Astrocyte (in vitro differentiated cells and primary cell): ENCODE data around the gene G3BP1.

ENCODE experiments used
- CTCF ChIP-seq: IDR thresholded peaks from 2 replicates; pipeline ENCODE4 v1.5.1; 2011; ENCODE audit warnings: low read depth, mild to moderate bottlenecking, inconsistent platforms, low read length, moderate library complexity; ENCODE audit not compliant: insufficient read depth
- EZH2 ChIP-seq: IDR thresholded peaks from 2 replicates; pipeline ENCODE4 v1.6.1; 2012; ENCODE audit warnings: mild to moderate bottlenecking, low read length, inconsistent platforms; ENCODE audit not compliant: insufficient read depth

- TF ChIP-seq CTCF (no peak), EZH2 (no peak)
Measured at GRCh38 chr5:151780348-151780747, 8.6 kb downstream of the G3BP1 start.
